Activated naive CD8-positive, alpha-beta T cell (primary cell): Measurements from ENCODE around the gene REV3L.
A peak's percentile ranks its signal among the peaks of the same experiment; 100 is the strongest.
"Not testable (repeated sequence)": the region's sequence is repeated elsewhere in the genome, so short reads cannot be mapped to it uniquely, and the experiment has no call there.

Source experiments
- H3K27ac Mint-ChIP-seq: one replicate; pipeline ENCODE4 v1.8.0; 2021; ENCODE audit warnings: mixed read lengths
- H3K27me3 Mint-ChIP-seq: one replicate; pipeline ENCODE4 v1.8.0; 2021; ENCODE audit warnings: mixed read lengths
- H3K36me3 Mint-ChIP-seq: one replicate; pipeline ENCODE4 v1.8.0; 2021; ENCODE audit warnings: mixed read lengths
- H3K4me1 Mint-ChIP-seq: one replicate; pipeline ENCODE4 v1.8.0; 2021; ENCODE audit warnings: low read depth, mixed read lengths
- H3K4me3 Mint-ChIP-seq: one replicate; pipeline ENCODE4 v1.8.0; 2021; ENCODE audit warnings: mild to moderate bottlenecking, mixed read lengths
- H3K9me3 Mint-ChIP-seq: one replicate; pipeline ENCODE4 v1.8.0; 2021; ENCODE audit warnings: low read depth, mixed read lengths

REV3L gene

GRCh38 chr6:111356551-111356950 lies 126.5 kb downstream of the REV3L start:
- Mint-ChIP-seq H3K4me1 (no peaks in the 10 kb centered on the region), H3K9me3 (no peaks in the 10 kb centered on the region), H3K36me3 (peaks cover 15% of the 10 kb centered on the region), H3K4me3 (no peak overlapping the region), H3K27me3 (no peaks in the 10 kb centered on the region), H3K27ac (no peak overlapping the region)

- peaks cover 16% of the 10 kb centered on the region for H3K36me3 Mint-ChIP-seq
- H3K27ac Mint-ChIP-seq: no peak overlapping the region
These were observed 128.1 kb downstream of the REV3L start for GRCh38 chr6:111354758-111355555.

GRCh38 chr6:111353912-111354462 lies 129.0 kb downstream of the REV3L start:
- Mint-ChIP-seq H3K4me3 (no peak overlapping the region), H3K27me3 (no peaks in the 10 kb centered on the region), H3K27ac (no peak overlapping the region), H3K36me3 (peaks cover 19% of the 10 kb centered on the region), H3K4me1 (no peaks in the 10 kb centered on the region), H3K9me3 (no peaks in the 10 kb centered on the region)

More at GRCh38 chr6:111354758-111355555, 128.1 kb downstream of the REV3L start:
- Mint-ChIP-seq H3K9me3 (no peaks in the 10 kb centered on the region), H3K4me3 (no peak overlapping the region), H3K27me3 (no peaks in the 10 kb centered on the region), H3K4me1 (no peaks in the 10 kb centered on the region)

DNA sequence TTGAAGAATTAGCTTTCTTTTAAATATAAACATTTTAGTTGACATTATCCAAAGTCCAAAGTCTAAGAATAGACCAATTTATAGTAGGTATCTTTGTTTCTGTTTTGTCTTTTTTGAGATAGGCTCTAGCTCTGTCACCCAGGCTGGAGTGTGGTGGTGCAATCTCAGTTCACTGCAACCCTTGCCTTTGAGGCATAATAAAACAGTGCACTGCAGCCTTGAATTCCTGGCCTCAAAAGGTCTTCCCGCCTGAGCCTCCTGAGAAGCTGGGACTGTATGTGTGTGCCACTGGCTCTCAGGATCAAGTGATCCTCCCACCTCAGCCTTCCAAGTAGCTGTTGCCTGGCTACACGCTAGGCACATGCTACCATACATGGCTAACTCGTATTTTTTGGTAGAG lies 135.4 kb downstream of the REV3L start:
- Mint-ChIP-seq H3K27me3 (no peaks in the 10 kb centered on the region), H3K4me3 (no peak overlapping the region), H3K4me1 (no peaks in the 10 kb centered on the region), H3K9me3 (no peaks in the 10 kb centered on the region), H3K36me3 (peaks cover 17% of the 10 kb centered on the region), H3K27ac (no peak overlapping the region)

- Mint-ChIP-seq H3K27ac (peak overlapping the region; percentile 28), H3K4me1 (no peaks in the 10 kb centered on the region), H3K9me3 (no peaks in the 10 kb centered on the region), H3K36me3 (peaks cover 17% of the 10 kb centered on the region), H3K4me3 (no peak overlapping the region), H3K27me3 (no peaks in the 10 kb centered on the region)
These were observed 140.1 kb downstream of the REV3L start for GRCh38 chr6:111342913-111343312.

GRCh38 chr6:111339294-111339693 lies 143.7 kb downstream of the REV3L start:
- H3K4me1 Mint-ChIP-seq: no peaks in the 10 kb centered on the region
- peaks cover 12% of the 10 kb centered on the region for H3K36me3 Mint-ChIP-seq
- no peak overlapping the region for H3K27ac Mint-ChIP-seq
- H3K27me3 Mint-ChIP-seq: no peaks in the 10 kb centered on the region
- H3K4me3 Mint-ChIP-seq: no peak overlapping the region
- no peaks in the 10 kb centered on the region for H3K9me3 Mint-ChIP-seq

- Mint-ChIP-seq H3K4me3 (no peak overlapping the region), H3K27me3 (no peaks in the 10 kb centered on the region), H3K4me1 (no peaks in the 10 kb centered on the region), H3K36me3 (peaks cover 11% of the 10 kb centered on the region), H3K9me3 (no peaks in the 10 kb centered on the region), H3K27ac (no peak overlapping the region)
These were observed 144.2 kb downstream of the REV3L start for GRCh38 chr6:111338843-111339242.

GRCh38 chr6:111337829-111338236 lies 145.2 kb downstream of the REV3L start:
- Mint-ChIP-seq H3K4me3 (no peak overlapping the region), H3K9me3 (no peaks in the 10 kb centered on the region), H3K36me3 (peaks cover 15% of the 10 kb centered on the region), H3K4me1 (no peaks in the 10 kb centered on the region), H3K27me3 (no peaks in the 10 kb centered on the region), H3K27ac (no peak overlapping the region)

GRCh38 chr6:111329882-111330633 lies 153.0 kb downstream of the REV3L start:
- Mint-ChIP-seq H3K9me3 (no peaks in the 10 kb centered on the region), H3K27me3 (no peaks in the 10 kb centered on the region), H3K36me3 (peaks cover 27% of the 10 kb centered on the region), H3K4me3 (no peak overlapping the region), H3K27ac (no peak overlapping the region), H3K4me1 (no peaks in the 10 kb centered on the region)

GRCh38 chr6:111326563-111326962 lies 156.5 kb downstream of the REV3L start:
- no peak overlapping the region for H3K4me3 Mint-ChIP-seq
- no peak overlapping the region for H3K27ac Mint-ChIP-seq
- no peaks in the 10 kb centered on the region for H3K9me3 Mint-ChIP-seq
- H3K4me1 Mint-ChIP-seq: no peaks in the 10 kb centered on the region
- peaks cover 25% of the 10 kb centered on the region for H3K36me3 Mint-ChIP-seq
- H3K27me3 Mint-ChIP-seq: no peaks in the 10 kb centered on the region

DNA sequence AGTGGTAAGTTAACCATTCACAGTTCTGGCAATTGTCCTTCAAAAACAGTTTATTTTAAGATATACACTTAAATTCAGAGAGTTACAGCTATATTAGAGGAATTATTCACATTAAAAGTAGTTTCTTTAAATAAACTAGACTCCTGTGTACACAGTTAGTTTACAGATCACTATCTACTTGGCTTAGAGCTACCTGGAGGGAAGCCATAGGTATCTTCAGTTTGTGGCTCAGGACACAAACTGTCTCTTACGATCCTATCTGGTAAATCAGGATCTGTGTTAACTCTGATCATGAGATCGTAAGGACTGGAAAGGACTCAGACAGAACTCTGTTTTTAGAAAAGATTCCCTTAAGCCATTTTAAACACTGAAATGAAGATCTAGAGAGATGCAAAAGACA lies 160.9 kb downstream of the REV3L start:
- H3K27me3 Mint-ChIP-seq: no peaks in the 10 kb centered on the region
- no peaks in the 10 kb centered on the region for H3K4me1 Mint-ChIP-seq
- H3K36me3 Mint-ChIP-seq: peaks cover 17% of the 10 kb centered on the region
- H3K4me3 Mint-ChIP-seq: no peak overlapping the region
- no peaks in the 10 kb centered on the region for H3K9me3 Mint-ChIP-seq
- H3K27ac Mint-ChIP-seq: no peak overlapping the region

DNA sequence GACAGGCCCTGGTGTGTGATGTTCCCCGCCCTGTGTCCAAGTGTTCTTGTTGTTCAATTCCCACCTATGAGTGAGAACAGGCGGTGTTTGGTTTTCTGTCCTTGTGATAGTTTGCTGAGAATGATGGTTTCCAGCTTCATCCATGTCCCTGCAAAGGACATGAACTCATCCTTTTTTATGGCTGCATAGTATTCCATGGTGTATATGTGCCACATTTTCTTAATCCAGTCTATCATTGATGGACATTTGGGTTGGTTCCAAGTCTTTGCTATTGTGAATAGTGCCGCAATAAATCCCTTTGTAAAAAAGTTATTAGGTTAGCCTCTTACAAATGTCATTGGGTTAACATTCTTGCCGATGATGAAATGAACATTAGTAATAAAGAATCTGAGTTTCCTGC lies 175.1 kb downstream of the REV3L start:
- H3K4me1 Mint-ChIP-seq, H3K27me3 Mint-ChIP-seq, H3K4me3 Mint-ChIP-seq, H3K9me3 Mint-ChIP-seq, H3K27ac Mint-ChIP-seq: not testable (repeated sequence)
- H3K36me3 Mint-ChIP-seq: peaks cover 39% of the 10 kb centered on the region

- no peaks in the 10 kb centered on the region for H3K27me3 Mint-ChIP-seq
- no peak overlapping the region for H3K27ac Mint-ChIP-seq
- no peak overlapping the region for H3K4me3 Mint-ChIP-seq
- H3K36me3 Mint-ChIP-seq: peaks cover 42% of the 10 kb centered on the region
- H3K4me1 Mint-ChIP-seq: no peaks in the 10 kb centered on the region
- no peaks in the 10 kb centered on the region for H3K9me3 Mint-ChIP-seq
These were observed 175.7 kb downstream of the REV3L start for GRCh38 chr6:111307275-111307858.

GRCh38 chr6:111306104-111306888 lies 176.7 kb downstream of the REV3L start:
- H3K27ac Mint-ChIP-seq: no peak overlapping the region
- H3K9me3 Mint-ChIP-seq: no peaks in the 10 kb centered on the region
- peaks cover 49% of the 10 kb centered on the region for H3K36me3 Mint-ChIP-seq
- H3K4me1 Mint-ChIP-seq: peaks cover 6% of the 10 kb centered on the region
- no peaks in the 10 kb centered on the region for H3K27me3 Mint-ChIP-seq
- no peak overlapping the region for H3K4me3 Mint-ChIP-seq
